CD4-positive, alpha-beta T cell (primary cell): Measurements from ENCODE around the gene WAS. TPM values are rescaled to one million over a fixed set of nuclear protein-coding genes. Genes with fewer than 3 reads are reported as not detected.
A peak's percentile ranks its signal among the peaks of the same experiment; 100 is the strongest.
"Not testable (repeated sequence)": the region's sequence is repeated elsewhere in the genome, so short reads cannot be mapped to it uniquely, and the experiment has no call there.

Experiments
- ATAC-seq: fragments of 200-7000 bp; cut with Tn5 transposase; one replicate; pipeline ENCODE4 v1.10.0; 2022; ENCODE audit warnings: mild to moderate bottlenecking; ENCODE audit not compliant: poor library complexity
- CTCF ChIA-PET: fragments of 350-600 bp; sonication (Branson Sonifier 250); formaldehyde crosslinking; loops from one replicate; lab custom pipeline; 2021; ENCODE audit warnings: antibody characterized with exemption, inconsistent platforms; lab: Charles Lee
- POLR2A ChIA-PET: fragments of 350-600 bp; sonication (Branson Sonifier 250); formaldehyde crosslinking; loops from one replicate; lab custom pipeline; 2021; ENCODE audit warnings: antibody characterized with exemption, inconsistent platforms; lab: Charles Lee
- DNase-seq, 14 experiments: peaks; one replicate each; pipeline ENCODE4 v3.0.0-alpha.2; 2013 to 2020; ENCODE audit warnings: mixed read lengths in 2 of 14
- H3K27ac ChIP-seq, 2 donors: one replicate each; pipeline versions ENCODE4 v1.5.1 to v1.7.0; 2013; ENCODE audit warnings: low read length in 2 of 2, low read depth in 1 of 2, mild to moderate bottlenecking in 1 of 2
- H3K27me3 ChIP-seq, 2 experiments: 1 replicate in 1 of 2; 2 replicates in 1 of 2; pipeline versions ENCODE4 v1.6.1 to v1.7.0; 2013; ENCODE audit warnings: low read length in 2 of 2, control low read depth in 1 of 2, mild to moderate bottlenecking in 1 of 2, moderate library complexity in 1 of 2; ENCODE audit not compliant: insufficient read depth in 2 of 2, control insufficient read depth in 1 of 2
- H3K36me3 ChIP-seq: one replicate; pipeline ENCODE4 v1.6.1; 2013; ENCODE audit warnings: low read length, control low read depth; ENCODE audit not compliant: insufficient read depth
- H3K4me1 ChIP-seq: one replicate; pipeline ENCODE4 v1.6.1; 2013; ENCODE audit warnings: low read length, control low read depth; ENCODE audit not compliant: insufficient read depth
- H3K4me3 ChIP-seq: one replicate; pipeline ENCODE4 v1.5.1; 2013; ENCODE audit warnings: mild to moderate bottlenecking, low read length, moderate library complexity
- H3K9me3 ChIP-seq, 2 experiments: 1 replicate in 1 of 2; 2 replicates in 1 of 2; pipeline versions ENCODE4 v1.6.1 to v1.7.0; 2013; ENCODE audit warnings: low read length in 2 of 2, mild to moderate bottlenecking in 2 of 2, control low read depth in 1 of 2, moderate library complexity in 1 of 2; ENCODE audit not compliant: control insufficient read depth in 1 of 2, insufficient read depth in 1 of 2
- H3K27ac Mint-ChIP-seq: one replicate; pipeline ENCODE4 v1.8.0; 2020; ENCODE audit warnings: mixed read lengths
- H3K27me3 Mint-ChIP-seq: one replicate; pipeline ENCODE4 v1.8.0; 2021; ENCODE audit warnings: mixed read lengths
- H3K36me3 Mint-ChIP-seq: one replicate; pipeline ENCODE4 v1.8.0; 2021; ENCODE audit warnings: low read depth, mixed read lengths
- H3K4me1 Mint-ChIP-seq: one replicate; pipeline ENCODE4 v1.8.0; 2021; ENCODE audit warnings: low read depth, mixed read lengths
- H3K4me3 Mint-ChIP-seq: one replicate; pipeline ENCODE4 v1.8.0; 2020; ENCODE audit warnings: mild to moderate bottlenecking, mixed read lengths
- H3K9me3 Mint-ChIP-seq: one replicate; pipeline ENCODE4 v1.8.0; 2020; ENCODE audit warnings: mixed read lengths
- CTCF ChIP-seq: fragments of 200-600 bp; IDR thresholded peaks from one replicate; pipeline ENCODE4 v1.8.0; 2022; ENCODE audit warnings: antibody characterized with exemption, mild to moderate bottlenecking
- intact Hi-C, 2 experiments: fragments of 100-400 bp; cut with DNase I in 1 of 2; cut with micrococcal nuclease in 1 of 2; formaldehyde crosslinking; loops; one replicate each; pipeline versions ENCODE4 v1.15.1 to v1.9.0; 2023 to 2025; cut with DNase I, micrococcal nuclease
- total RNA-seq, 174 experiments: library from RNA in 2 of 174; stranded (reverse) in 2 of 174; gene quantifications; one replicate each; pipeline ENCODE4 v1.2.3 and lab custom pipeline; 2021 to 2026

Gene WAS
- total RNA-seq, 2 experiments from 2014 or later: 63.7 to 67.4 TPM

GRCh38 chrX:48681539-48682183 lies 1.9 kb upstream of the WAS start:
- no peak for TF ChIP-seq CTCF
- Histone ChIP-seq H3K36me3 (peaks cover 16% of the 10 kb centered on the region), H3K4me3 (no peak overlapping the region), H3K4me1 (peaks cover 60% of the 10 kb centered on the region), H3K27me3 (no peaks in the 10 kb centered on the region), H3K27ac (no peak overlapping the region), H3K9me3 (no peaks in the 10 kb centered on the region)
- CTCF ChIA-PET: no interaction called here
- H3K27ac Mint-ChIP-seq: peak overlapping the region; percentile 96
- POLR2A ChIA-PET: no interaction called here
- peaks cover 48% of the 10 kb centered on the region for H3K4me1 Mint-ChIP-seq
- H3K9me3 Mint-ChIP-seq: no peaks in the 10 kb centered on the region
- intact Hi-C loops: loop anchor here in 1 of 2 experiments (2.0 kb wide), 1 partner anchor 15 kb away; the partner anchor contains the start of gene SUV39H1
- H3K36me3 Mint-ChIP-seq: peaks cover 34% of the 10 kb centered on the region
- no peak for DNase-seq
- no peak for ATAC-seq
- H3K27me3 Mint-ChIP-seq: no peaks in the 10 kb centered on the region
- peak overlapping the region; percentile 51 for H3K4me3 Mint-ChIP-seq

- Mint-ChIP-seq H3K4me1 (peaks cover 50% of the 10 kb centered on the region), H3K27ac (peak overlapping the region; percentile 96), H3K36me3 (peaks cover 46% of the 10 kb centered on the region), H3K4me3 (peak overlapping the region; percentile 25)
- H3K4me1 ChIP-seq: peaks cover 57% of the 10 kb centered on the region
- intact Hi-C loops: loop anchor here in 1 of 2 experiments (2.0 kb wide), 1 partner anchor 14 kb away; the partner anchor contains the start of gene SUV39H1
- DNase-seq: peak in 2 of 14 experiments; percentile 44 to 57
- peak overlapping the region; percentile 73 to 83 for H3K27ac ChIP-seq
- H3K27me3 Mint-ChIP-seq, H3K4me3 ChIP-seq, H3K9me3 Mint-ChIP-seq, H3K9me3 ChIP-seq, H3K27me3 ChIP-seq, ATAC-seq: not testable (repeated sequence)
- ChIA-PET CTCF (interaction anchor here (1.3 kb wide), 1 partner anchor 29 kb away, joined by 4 read pairs; no protein-coding TSS in a partner anchor), POLR2A (interaction anchor here (0.8 to 2.6 kb wide), 14 partner anchors 10 to 276 kb away, joined by 3 to 26 read pairs (median 7); partner anchors contain the start of genes HDAC6, PQBP1, RBM3 and SLC35A2)
- peaks cover 28% of the 10 kb centered on the region for H3K36me3 ChIP-seq
Measured at GRCh38 chrX:48682795-48683194, 804 bp upstream of the WAS start.

GRCh38 chrX:48684134-48684533 lies 535 bp downstream of the WAS start:
- no peaks in the 10 kb centered on the region for H3K9me3 ChIP-seq
- peaks cover 35% of the 10 kb centered on the region for H3K36me3 ChIP-seq
- H3K4me3 Mint-ChIP-seq: peak overlapping the region; percentile 95
- TF ChIP-seq CTCF: no peak
- peak overlapping the region; percentile 82 for H3K4me3 ChIP-seq
- H3K36me3 Mint-ChIP-seq: peaks cover 55% of the 10 kb centered on the region
- ChIA-PET CTCF (interaction anchor here (1.3 to 1.6 kb wide), 2 partner anchors 31 to 36 kb away, joined by 4 read pairs; no protein-coding TSS in a partner anchor), POLR2A (interaction anchor here (0.8 to 2.6 kb wide), 11 partner anchors 9 to 228 kb away, joined by 3 to 26 read pairs (median 7); partner anchors contain the start of genes HDAC6, PQBP1, RBM3 and SLC35A2)
- H3K4me1 ChIP-seq: peaks cover 64% of the 10 kb centered on the region
- no peaks in the 10 kb centered on the region for H3K27me3 Mint-ChIP-seq
- DNase-seq (no peak), ATAC-seq (no peak)
- intact Hi-C loops: no loop called here
- H3K9me3 Mint-ChIP-seq: no peaks in the 10 kb centered on the region
- no peaks in the 10 kb centered on the region for H3K27me3 ChIP-seq
- H3K27ac ChIP-seq: peak overlapping the region; percentile 73 to 83
- peaks cover 50% of the 10 kb centered on the region for H3K4me1 Mint-ChIP-seq
- H3K27ac Mint-ChIP-seq: peak overlapping the region; percentile 96
